ENCODE results near the gene NT5DC3.

Gene NT5DC3

DNA sequence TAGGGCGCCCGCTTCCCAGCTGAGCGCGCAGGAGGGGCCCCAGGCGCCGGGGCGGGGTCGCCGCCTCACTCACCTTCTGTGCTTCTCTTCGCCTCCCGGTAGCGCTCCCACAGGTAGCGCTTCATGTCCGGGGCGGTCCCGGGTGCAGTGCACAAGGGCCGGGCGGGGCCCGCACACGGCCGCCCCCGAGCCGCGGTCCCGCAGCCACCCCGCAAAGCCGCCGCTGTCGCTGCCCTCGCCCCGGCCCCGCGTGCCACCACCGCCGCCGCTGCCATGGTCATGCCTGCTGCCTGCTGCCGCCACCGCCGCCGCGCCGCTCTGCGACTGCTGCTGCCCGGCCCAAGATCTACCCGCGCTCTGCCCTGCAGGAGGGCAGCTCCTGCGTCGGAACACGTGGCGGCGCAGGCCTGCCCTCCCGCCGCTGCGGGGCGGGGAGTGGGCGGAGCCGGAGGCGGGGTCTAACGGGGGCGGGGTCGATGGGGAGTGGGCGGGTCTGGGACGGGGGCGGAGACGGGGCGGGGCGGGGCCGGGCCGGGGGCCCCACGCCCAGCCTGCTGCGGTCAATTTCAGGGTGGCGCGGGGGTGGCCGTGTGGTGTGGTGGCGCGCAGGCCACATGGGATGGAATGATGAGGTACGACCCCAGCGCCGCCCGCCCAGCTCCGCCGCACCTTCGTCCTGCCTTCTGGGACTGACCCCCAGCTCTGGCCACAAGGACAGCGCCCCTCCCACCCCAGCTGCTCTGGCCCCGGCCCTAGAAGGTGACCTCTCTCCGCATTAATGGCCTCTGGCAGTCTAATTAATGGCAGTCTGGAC, at the start of gene NT5DC3:
Gene NT5DC3, minus strand, starts transcription at position 359 of the 814 bp plus-strand sequence. Its CDS starts 78 bp downstream, at position 281.
- in situ Hi-C loops (cut with MboI; ENCODE audit: low sequenced_read_pairs) = no loop called here

DNA sequence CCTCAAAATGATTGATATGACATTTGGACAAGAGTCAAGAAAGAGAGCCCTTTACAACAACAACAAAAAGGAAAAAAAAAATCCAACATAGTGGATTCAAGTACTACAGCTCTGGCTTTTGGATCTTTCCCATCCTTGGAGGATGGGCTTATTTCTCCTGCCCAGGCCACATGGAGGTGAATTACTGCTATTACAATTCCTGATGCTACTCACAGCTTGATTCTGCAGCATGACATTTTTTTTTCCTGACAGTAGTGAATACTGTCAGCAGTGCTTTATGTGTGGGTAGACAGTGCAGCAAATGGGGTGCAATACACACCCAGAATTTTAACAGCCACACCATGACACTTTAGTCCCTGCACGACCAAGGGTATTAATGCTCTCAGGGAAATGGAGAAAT, 46.7 kb upstream of the NT5DC3 start:
- in situ Hi-C loops (cut with MboI; ENCODE audit: low sequenced_read_pairs) = loop anchor here (25.0 kb wide), 1 partner anchor 225 kb away; no protein-coding TSS in a partner anchor

DNA sequence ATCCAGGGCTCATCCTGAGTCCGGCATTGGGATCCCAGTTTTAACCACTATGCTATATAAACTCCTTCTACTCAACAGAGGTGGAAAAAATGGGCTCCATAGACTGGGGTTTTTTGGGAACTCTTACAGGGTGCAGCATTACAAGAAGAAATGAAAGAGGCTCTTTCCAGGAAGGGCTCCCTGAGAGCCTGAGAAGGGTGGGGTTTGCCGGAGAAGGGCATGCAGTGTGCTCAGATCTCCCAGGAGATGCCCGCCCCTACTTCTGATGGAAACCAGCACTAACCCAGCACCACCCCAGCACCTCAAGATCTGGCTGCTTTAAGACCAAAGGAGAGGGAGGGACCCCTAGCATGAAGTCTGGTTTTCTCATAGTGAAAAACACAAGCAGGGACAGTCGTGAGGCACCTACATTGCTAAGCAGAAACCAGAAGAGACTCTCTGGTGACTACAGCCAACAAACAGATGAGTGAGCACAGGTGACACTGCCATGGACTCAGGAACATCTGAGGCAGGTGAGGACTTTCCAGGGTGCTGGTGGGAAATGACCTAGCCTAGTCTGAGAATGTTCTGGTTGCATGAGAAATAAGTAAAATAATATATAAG, 45.3 kb upstream of the NT5DC3 start:
- in situ Hi-C loops (cut with MboI; ENCODE audit: low sequenced_read_pairs) = loop anchor here (25.0 kb wide), 1 partner anchor 226 kb away; no protein-coding TSS in a partner anchor

DNA sequence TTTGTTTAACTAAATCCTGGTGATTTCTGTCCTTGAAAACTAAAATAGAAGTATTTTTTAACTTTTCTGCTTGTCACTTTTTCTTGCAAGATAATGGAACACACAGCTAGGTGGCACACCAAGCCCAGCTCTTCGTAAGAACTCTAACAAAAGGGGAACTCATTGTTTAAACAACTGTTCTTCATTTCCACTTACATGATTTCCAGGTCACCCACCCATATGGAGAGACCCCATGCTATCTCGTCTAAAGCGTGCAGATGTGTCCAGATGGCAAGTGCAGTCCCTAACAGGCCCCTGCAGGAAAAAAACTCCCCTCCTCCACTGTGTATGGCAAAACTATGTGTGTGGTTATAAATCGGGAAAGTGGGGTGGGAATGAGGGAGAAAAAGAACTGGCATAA, 43.3 kb upstream of the NT5DC3 start:
- in situ Hi-C loops (cut with MboI; ENCODE audit: low sequenced_read_pairs) = loop anchor here (25.0 kb wide), 1 partner anchor 228 kb away; no protein-coding TSS in a partner anchor

DNA sequence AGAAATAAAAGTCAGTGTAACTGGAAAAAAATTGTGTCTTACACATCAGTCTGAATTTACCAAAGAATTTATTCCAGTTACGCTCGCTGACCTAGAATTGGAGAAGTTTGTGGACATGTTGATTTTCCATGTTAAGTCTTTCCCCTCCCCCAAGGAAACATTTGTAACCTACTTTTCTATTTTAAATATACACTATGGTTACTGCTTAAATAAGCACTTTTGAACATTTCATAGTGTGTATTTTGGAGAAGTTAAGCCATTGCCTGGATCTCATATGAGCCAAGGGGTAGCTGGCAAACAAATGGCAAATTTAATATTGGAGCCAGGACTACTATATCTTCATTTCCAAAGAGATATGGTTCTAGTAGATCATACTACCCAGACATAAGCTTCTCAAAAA, 42.9 kb upstream of the NT5DC3 start:
- in situ Hi-C loops (cut with MboI; ENCODE audit: low sequenced_read_pairs) = loop anchor here (25.0 kb wide), 1 partner anchor 228 kb away; no protein-coding TSS in a partner anchor

DNA sequence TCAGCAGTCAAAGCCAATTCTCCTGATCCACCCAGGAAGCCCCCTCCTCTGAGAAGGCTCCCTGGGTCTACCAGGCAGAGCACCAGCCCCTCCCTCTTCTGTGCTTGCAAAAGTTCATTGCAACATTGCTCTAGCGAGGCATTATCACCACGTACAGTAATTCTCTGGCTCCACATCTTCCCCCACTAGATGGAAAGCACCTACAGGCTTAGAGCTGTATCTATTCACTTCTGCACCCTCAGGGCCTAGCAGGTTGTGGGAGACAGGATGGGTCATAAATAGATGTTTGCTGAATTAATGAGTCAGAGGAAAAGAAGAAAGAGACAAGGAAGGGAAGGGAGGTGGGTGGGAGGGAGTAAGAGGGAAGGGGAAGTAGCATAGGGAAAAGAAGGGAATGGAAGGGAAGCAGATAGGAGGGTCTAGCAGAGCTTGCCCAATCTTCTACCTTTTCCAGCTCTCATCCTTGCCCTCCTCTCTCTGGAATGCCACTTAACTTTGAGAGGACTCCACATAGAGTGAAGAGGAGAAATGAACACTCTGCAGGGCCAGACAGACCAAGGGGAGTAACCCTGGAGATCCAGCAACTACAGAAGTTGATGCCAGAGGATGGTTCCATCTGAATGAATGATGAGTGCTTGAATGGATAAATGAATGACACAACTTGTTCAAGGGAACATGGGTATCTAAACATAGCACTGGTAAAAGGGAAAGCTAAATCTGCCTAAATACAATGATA, 42.0 kb upstream of the NT5DC3 start:
- in situ Hi-C loops (cut with MboI; ENCODE audit: low sequenced_read_pairs) = loop anchor here (25.0 kb wide), 1 partner anchor 229 kb away; no protein-coding TSS in a partner anchor

DNA sequence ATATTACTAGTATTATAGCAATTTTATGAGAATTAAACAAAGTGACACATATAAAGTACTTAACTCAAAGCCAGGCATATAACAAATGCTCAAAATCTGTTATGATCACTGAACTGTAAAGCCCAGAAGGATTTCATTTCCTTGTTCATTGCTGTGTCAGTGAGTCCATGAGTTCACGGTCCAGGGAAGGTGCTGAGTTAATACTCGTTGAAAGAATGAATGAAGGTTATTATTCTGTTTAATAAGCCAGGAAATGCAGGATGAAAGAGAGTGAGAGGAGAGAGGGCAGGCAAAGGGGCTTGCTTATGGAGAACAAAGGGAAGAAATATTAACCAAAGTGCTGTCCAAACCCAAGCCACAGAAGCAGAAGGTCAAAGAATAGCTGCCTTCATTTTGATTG, 40.2 kb upstream of the NT5DC3 start:
- in situ Hi-C loops (cut with MboI; ENCODE audit: low sequenced_read_pairs) = loop anchor here (25.0 kb wide), 1 partner anchor 231 kb away; no protein-coding TSS in a partner anchor

DNA sequence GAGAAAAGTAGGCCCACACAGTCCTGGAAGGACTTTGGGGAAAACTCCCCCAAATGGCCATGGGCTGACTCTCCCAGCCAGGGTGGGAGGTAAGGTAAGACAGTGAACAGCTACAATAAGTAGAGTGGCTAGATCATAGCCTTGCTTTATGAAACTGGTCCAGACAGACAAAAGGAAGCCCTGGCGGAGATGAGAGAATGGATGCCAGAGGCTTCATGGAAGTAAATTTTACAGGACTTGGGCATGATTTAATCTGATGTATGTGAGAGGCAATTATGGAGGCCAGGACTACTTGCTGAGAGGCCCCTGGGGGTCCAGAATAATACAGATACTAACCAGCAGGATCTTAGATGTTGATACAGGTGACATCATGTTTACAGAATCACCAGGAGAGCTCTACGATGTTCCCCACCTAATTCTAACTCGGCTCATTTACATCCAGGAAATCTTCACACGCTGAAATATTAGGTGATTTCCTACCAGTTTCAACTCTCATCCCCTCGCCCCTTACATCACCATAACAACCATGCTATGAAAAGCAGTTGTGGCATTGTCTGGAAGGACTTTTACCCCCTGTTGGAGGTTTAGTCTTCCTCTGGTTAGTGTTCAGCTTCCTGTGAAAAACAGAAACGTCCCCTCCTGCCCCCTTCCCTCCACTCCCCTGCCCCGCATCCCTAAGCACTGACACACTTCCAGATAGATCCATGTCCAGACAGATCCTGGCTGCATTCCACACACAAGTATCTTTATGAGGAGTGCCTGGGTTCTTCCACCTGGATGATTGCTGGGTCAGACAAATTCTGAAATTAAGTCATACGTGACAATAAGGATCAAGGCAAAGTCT, 39.5 kb upstream of the NT5DC3 start:
- in situ Hi-C loops (cut with MboI; ENCODE audit: low sequenced_read_pairs) = loop anchor here (25.0 kb wide), 1 partner anchor 232 kb away; no protein-coding TSS in a partner anchor

DNA sequence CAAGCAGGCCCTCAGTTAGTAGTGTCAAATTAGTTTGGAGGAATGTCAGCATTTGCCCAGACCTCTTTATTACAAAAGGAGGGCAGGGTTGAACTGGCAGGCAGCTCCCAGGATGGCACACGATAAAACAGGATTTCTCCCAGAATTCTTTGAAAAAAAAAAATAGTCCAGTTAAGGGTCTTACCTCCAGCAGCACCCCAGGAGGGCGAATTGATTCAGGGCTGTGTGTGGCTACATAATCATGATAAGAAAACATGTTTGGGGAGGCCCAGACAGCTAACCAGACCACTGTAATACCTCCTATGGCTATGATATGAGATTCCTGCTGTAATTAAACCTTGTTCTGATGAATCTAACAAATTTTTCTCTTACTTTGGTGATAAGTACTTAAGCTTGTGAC, 38.8 kb upstream of the NT5DC3 start:
- in situ Hi-C loops (cut with MboI; ENCODE audit: low sequenced_read_pairs) = loop anchor here (25.0 kb wide), 1 partner anchor 232 kb away; no protein-coding TSS in a partner anchor

DNA sequence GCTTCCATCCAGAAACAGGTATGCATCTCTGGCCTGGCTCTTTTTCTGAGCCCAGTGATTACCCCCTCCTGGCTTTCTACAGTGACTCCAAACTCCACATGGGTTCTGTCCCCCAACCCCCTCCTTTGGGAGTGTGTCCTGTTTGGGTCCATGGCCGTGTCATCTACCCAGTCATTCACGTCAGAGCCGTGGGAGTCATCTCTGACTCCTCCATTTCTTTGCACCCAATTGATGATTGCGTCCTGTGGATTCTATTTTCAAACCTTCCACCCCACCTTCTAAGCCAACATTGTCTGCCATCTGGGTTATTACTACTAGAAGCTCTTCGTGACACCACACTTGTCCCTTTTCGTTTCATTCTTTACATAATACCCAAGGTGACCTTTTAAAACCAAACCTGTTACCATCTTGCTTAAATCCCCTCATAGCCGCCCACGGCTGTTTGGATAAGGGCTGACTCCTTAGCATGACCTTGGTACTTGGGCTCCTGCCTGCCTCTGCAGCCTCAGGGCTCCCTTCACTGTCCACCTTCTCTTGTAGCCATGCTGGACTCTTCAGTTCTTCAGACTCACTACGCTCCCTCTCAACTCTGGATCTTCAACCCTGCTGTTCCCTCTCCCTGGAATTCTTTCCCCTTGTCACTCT, 38.1 kb upstream of the NT5DC3 start:
- in situ Hi-C loops (cut with MboI; ENCODE audit: low sequenced_read_pairs) = loop anchor here (25.0 kb wide), 1 partner anchor 233 kb away; no protein-coding TSS in a partner anchor

DNA sequence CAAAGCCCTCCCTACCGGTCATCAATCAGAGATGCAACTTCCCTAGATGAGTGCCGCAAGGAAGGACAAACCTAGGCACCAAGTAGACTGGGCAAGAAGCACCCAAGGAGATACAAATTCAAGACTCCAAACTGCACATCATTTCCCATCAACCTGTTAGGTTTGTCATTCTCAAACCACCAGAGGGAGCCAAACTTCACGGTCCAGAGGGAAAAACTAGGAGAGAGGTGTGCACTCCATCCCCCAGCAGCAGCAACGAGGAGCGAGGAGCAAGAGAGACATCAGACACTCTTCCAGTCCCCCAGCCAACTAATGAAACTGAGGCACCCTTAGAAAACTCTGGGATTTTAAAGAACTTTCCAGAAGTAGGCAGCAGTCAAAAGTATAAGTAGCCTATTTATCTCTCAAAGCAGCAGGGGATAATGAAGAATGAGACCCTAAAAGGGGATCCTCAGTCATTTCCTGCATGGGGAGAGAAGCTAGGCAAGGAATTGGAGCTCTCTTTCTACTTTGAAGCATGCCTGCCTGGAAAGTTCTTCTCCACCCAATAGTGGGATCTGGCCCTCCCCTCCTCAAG, 37.0 kb upstream of the NT5DC3 start:
- in situ Hi-C loops (cut with MboI; ENCODE audit: low sequenced_read_pairs) = loop anchor here (25.0 kb wide), 1 partner anchor 234 kb away; no protein-coding TSS in a partner anchor

DNA sequence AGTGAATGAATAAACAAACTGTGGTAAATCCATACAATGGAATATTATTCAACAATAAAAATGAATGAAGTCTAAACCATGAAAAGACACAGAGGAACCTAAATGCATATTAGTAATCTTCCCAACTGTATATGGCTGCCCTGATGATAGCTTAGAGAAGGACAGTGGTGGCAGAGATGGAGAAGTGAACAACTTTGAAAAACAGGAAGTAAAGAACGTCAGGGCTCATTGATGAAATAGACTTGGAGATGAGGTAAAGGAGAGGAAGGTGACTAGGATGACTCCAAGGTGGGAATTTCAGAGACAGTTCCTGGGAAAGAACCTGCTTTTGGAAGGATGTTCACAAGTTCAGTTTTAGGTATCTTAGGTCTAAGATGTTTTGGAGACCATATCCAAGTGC, 36.3 kb upstream of the NT5DC3 start:
- in situ Hi-C loops (cut with MboI; ENCODE audit: low sequenced_read_pairs) = loop anchor here (25.0 kb wide), 1 partner anchor 235 kb away; no protein-coding TSS in a partner anchor

DNA sequence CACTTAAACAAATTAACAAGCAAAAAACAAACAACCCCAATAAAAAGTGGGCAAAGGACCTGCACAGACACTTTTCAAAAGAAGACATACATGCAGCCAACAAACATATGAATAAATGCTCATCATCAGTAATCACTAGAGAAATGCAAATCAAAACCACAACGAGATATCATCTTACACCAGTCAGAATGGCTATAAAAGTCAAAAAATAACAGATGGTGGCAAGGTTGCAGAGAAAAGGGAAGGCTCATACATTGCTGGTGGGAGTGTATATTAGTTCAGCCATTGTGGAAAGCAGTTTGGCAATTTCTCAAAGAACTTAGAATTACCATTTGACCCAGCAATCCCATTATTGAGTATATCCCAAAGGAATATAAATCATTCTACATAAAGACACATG, 34.6 kb upstream of the NT5DC3 start:
- in situ Hi-C loops (cut with MboI; ENCODE audit: low sequenced_read_pairs) = loop anchor here (25.0 kb wide), 1 partner anchor 237 kb away; no protein-coding TSS in a partner anchor

DNA sequence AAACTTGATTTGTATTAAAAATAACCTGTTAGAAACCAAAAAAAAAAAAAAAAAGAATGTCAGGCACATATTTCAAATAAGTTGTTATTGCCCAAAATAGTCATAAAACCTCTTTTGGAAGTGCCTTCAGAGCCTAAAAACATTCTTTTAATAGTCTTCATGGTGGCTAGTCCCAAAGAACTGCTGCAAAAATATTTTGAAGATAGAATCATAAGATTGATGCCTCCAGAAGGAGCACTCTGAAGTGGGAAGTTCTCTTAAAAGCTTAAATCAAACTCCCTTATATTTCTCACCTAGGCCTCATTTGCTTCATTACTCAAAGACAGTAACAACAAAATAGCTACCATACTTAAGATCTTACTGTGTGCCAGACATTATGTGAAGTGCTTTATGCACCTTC, 27.2 kb upstream of the NT5DC3 start:
- in situ Hi-C loops (cut with MboI; ENCODE audit: low sequenced_read_pairs) = no loop called here

DNA sequence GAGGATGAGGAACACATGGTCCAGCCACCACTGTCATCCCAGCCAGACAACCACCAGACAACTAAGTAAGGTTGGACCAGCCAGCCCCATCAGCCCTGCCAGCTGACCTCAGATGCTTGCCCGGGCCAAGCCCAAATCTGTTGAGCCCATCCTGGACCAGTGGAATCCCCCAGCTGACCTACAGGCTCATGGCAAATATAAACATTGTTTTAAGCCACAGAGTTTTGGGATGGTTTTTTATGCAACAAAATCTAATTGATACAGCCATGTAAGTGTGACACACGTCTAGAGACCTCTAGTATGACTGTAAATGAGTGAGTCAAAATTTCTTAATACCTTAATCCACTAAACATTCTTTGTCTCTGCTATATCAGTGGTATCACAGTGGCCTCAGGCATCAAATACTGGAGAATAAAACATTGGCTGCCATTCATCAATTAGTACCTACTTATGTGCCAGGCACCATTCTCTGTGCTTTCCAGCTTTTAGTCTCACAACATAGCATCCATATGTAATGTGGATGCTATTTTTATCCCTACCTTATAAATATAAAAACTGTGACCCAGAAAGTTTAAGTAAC, 24.2 kb upstream of the NT5DC3 start:
- in situ Hi-C loops (cut with MboI; ENCODE audit: low sequenced_read_pairs) = no loop called here

DNA sequence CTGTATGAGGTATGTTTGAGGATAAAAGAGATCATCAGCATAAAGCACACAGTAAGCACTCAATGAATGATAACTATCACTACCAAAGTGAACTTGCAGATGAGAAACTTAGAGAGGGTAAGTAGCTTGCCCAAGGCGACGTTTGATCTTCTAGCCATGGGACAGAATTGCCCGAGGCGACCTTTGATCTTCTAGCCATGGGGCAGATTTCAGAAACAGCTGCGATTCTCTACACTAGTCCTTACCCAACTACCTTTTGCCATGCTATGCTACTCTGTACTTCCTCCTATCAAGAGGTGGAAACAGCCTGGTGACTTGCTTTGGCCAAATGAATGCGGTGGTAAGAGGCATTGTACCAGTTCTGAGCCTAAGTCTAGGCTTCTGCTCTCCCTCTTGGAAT, 23.7 kb upstream of the NT5DC3 start:
- in situ Hi-C loops (cut with MboI; ENCODE audit: low sequenced_read_pairs) = no loop called here

DNA sequence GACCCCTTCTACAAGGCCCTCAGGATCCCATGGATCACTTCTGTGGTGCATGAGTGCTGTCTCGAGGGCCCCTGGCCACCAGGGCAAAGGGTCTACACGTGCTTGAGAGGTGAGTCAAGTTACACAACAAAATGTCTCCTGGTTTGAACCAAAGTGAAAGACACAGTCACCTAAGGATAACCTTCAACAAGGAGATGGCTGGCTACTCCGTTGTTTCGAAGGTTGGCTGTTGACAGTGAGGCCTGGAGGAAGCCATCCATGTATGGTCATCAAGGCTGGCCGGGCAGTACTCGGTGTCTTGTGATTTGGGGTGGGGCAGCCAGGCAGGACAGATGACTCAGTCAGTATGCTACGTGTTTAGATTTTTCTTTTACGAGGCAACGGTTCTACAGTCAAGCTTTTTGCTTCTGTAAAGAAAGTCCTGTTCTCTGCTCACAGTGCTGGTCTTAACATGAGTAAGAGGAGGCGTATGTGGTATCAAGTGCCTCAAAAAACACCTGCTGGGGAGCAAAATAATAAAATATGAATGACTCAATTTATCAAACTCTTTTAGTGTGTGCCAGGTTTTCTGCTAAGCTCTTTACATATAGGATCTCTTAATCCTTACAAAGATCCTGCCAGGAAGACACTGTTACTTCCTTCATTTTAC, 18.0 kb upstream of the NT5DC3 start:
- in situ Hi-C loops (cut with MboI; ENCODE audit: low sequenced_read_pairs) = no loop called here

DNA sequence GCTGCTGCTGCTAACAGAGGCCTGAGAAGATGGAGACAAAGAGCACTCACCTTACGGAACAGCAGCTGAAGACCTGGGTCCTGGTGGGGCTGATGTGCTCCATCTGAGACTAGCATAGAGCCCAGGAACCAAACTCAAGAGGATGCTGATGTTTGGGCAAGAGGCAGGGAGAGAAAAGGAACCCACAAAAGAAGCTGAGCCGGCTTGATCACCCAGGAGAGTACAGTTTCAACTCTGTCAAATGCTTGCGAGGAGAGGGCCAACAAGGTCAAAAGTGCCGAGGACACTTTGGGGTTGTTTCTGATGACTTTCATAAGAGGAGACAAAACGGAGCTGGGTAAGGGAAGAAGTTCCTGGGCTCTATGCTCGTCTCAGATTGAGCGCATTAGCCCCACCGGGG, 17.3 kb upstream of the NT5DC3 start:
- in situ Hi-C loops (cut with MboI; ENCODE audit: low sequenced_read_pairs) = no loop called here

All from HL-60/S4 treated with phorbol 12-myristate 13-acetate at 8.2 ng/mL for 4 days and 3 days (cell line).